ENCODE measurements around the gene CD1C.

The CD1C gene

GRCh38 chr1:158290321-158290844, 660 bp downstream of the CD1C start:
- ATAC-seq (no peak), DNase-seq (ENCODE audit: low spot score in 2 of 2) (no peak)
- peaks cover 12% of the 10 kb centered on the region for H3K4me1 Mint-ChIP-seq
- H3K4me3 Mint-ChIP-seq: no peak overlapping the region
- no peaks in the 10 kb centered on the region for H3K36me3 Mint-ChIP-seq
- H3K27ac Mint-ChIP-seq: no peak overlapping the region
- no peaks in the 10 kb centered on the region for H3K9me3 Mint-ChIP-seq

- ATAC-seq: no peak
- Mint-ChIP-seq H3K36me3 (no peaks in the 10 kb centered on the region), H3K27ac (no peak overlapping the region), H3K4me3 (no peak overlapping the region), H3K4me1 (no peaks in the 10 kb centered on the region), H3K9me3 (peaks cover 10% of the 10 kb centered on the region)
- DNase-seq (ENCODE audit: low spot score in 2 of 2): no peak
These were observed 6.1 kb downstream of the CD1C start for GRCh38 chr1:158295791-158296190.

- Mint-ChIP-seq H3K27ac (no peak overlapping the region), H3K4me3 (no peak overlapping the region), H3K4me1 (no peaks in the 10 kb centered on the region), H3K9me3 (peaks cover 10% of the 10 kb centered on the region), H3K36me3 (no peaks in the 10 kb centered on the region)
- no peak for ATAC-seq
- DNase-seq (ENCODE audit: low spot score in 2 of 2): no peak
These were observed 20.9 kb downstream of the CD1C start for GRCh38 chr1:158310623-158311022.

GRCh38 chr1:158311066-158311465, 21.3 kb downstream of the CD1C start:
- no peaks in the 10 kb centered on the region for H3K4me1 Mint-ChIP-seq

DNA sequence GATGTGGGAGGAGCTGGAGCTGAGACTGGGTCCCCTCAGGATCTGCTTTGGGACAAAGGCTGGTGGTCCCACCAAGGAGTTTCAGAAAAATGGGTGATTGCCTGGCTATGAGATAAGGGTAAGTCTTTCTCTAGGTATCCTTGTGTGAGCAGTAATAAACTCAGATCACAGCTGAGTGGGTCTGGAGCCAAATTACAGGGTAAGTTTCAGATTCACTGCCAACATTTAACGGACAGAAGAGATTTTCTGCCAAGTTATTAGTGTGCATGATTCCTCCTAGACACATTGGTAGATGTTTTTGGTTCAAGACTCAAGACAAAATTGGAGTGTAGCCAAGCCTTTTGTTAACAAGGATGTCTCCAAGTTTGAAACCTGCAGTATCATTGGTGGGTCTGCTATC, 34.1 kb downstream of the CD1C start:
- Mint-ChIP-seq H3K36me3 (peaks cover 5% of the 10 kb centered on the region), H3K27ac (no peak overlapping the region), H3K9me3 (peaks cover 3% of the 10 kb centered on the region), H3K4me3 (no peak overlapping the region), H3K4me1 (no peaks in the 10 kb centered on the region)
- DNase-seq (ENCODE audit: low spot score in 2 of 2) (no peak), ATAC-seq (no peak)

More at GRCh38 chr1:158311066-158311465, 21.3 kb downstream of the CD1C start:
- H3K27ac Mint-ChIP-seq: no peak overlapping the region
- H3K36me3 Mint-ChIP-seq: no peaks in the 10 kb centered on the region
- H3K4me3 Mint-ChIP-seq: no peak overlapping the region
- H3K9me3 Mint-ChIP-seq: peaks cover 10% of the 10 kb centered on the region
- DNase-seq (ENCODE audit: low spot score in 2 of 2) (no peak), ATAC-seq (no peak)

DNA sequence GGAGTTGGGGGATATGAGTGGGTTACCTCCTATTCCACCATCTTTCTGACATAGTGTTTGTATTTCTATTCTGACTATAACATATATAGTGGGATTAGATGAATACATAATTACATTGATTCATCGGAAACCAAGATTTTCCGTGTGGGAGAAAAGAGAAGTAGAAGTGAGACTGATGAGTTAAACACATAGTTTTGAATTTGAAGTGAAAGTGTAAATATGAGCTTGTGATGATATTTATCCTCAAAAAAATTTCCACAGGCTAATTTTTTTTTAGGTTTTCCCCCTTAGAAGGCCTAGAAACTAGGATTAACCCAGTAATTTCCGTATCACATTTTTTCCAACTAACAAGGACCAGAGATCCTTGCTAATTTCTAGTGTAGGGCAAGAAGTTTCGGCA, 34.7 kb downstream of the CD1C start:
- H3K36me3 Mint-ChIP-seq: peaks cover 5% of the 10 kb centered on the region
- ATAC-seq: no peak
- no peak for DNase-seq (ENCODE audit: low spot score in 2 of 2)
- no peaks in the 10 kb centered on the region for H3K4me1 Mint-ChIP-seq
- H3K4me3 Mint-ChIP-seq: no peak overlapping the region
- H3K27ac Mint-ChIP-seq: no peak overlapping the region
- peaks cover 3% of the 10 kb centered on the region for H3K9me3 Mint-ChIP-seq

DNA sequence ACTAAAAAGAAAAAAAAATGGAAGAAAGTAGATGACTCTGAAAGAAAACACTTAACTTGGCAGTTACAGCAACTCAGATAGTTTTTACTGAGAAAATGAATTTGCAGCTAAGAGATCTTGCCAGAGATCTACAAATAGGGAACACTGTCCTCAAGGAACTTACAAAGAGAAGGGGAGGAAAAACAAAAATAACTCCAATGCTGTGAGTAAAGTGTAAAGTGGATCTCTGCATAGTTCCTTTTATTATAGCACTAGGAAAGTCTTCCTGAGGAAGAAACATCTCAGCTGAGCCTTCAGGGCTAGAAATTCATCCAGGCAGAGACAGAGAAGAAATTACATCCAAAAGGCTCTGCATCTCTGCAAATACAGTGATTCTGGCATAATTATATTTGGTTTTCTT, 37.8 kb downstream of the CD1C start:
- Mint-ChIP-seq H3K36me3 (no peaks in the 10 kb centered on the region), H3K4me1 (no peaks in the 10 kb centered on the region), H3K27ac (no peak overlapping the region), H3K4me3 (no peak overlapping the region), H3K9me3 (peaks cover 3% of the 10 kb centered on the region)
- no peak for ATAC-seq
- no peak for DNase-seq (ENCODE audit: low spot score in 2 of 2)

- Mint-ChIP-seq H3K4me3 (no peak overlapping the region), H3K4me1 (peaks cover 4% of the 10 kb centered on the region), H3K36me3 (no peaks in the 10 kb centered on the region), H3K27ac (no peak overlapping the region), H3K9me3 (no peaks in the 10 kb centered on the region)
- ATAC-seq (no peak), DNase-seq (ENCODE audit: low spot score in 2 of 2) (no peak)
These were observed 38.7 kb downstream of the CD1C start for GRCh38 chr1:158328426-158328825.

DNA sequence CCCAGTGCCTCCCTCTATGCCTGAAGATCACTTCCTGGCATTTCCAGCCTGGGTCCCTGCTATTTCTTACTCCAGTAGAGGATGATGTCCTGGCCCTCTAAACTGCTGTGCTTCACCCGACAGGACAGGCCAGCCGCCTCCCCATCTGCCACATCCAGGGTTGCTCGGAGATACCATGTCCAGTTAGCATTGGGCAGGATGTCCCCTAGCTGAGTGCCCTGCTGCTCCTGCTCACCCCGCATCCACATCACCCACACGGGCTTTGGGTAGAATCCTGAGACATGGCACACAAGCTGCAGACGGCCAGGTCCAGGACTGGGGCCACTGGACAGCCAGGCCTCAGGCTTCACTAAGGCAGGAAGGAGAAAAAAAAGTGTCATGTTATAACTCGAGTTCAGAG, 39.6 kb downstream of the CD1C start:
- DNase-seq (ENCODE audit: low spot score in 2 of 2) (no peak), ATAC-seq (no peak)
- Mint-ChIP-seq H3K4me3 (no peak overlapping the region), H3K9me3 (no peaks in the 10 kb centered on the region), H3K4me1 (peaks cover 7% of the 10 kb centered on the region), H3K27ac (no peak overlapping the region), H3K36me3 (no peaks in the 10 kb centered on the region)

DNA sequence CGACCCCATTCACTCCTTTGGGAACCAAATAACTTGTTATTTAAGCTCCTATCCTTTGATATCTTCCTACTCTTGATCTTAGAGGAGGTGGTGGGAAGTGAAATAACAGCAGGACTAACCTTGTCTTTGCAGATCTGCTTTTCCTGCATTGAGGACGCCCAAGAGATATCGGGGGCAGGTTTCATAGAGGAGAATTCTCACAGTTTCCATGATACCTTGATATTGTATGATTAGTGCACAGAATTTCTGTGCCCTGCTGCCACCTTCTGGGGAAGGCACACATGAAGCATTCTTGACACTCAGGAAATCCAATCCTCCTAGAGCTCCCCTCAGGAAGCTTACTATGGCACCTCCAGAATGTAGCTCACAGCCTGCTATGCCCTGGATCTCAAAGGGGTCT, 40.0 kb downstream of the CD1C start:
- ATAC-seq (no peak), DNase-seq (ENCODE audit: low spot score in 2 of 2) (no peak)
- no peaks in the 10 kb centered on the region for H3K36me3 Mint-ChIP-seq
- no peak overlapping the region for H3K27ac Mint-ChIP-seq
- no peaks in the 10 kb centered on the region for H3K9me3 Mint-ChIP-seq
- no peak overlapping the region for H3K4me3 Mint-ChIP-seq
- H3K4me1 Mint-ChIP-seq: peaks cover 7% of the 10 kb centered on the region

DNA sequence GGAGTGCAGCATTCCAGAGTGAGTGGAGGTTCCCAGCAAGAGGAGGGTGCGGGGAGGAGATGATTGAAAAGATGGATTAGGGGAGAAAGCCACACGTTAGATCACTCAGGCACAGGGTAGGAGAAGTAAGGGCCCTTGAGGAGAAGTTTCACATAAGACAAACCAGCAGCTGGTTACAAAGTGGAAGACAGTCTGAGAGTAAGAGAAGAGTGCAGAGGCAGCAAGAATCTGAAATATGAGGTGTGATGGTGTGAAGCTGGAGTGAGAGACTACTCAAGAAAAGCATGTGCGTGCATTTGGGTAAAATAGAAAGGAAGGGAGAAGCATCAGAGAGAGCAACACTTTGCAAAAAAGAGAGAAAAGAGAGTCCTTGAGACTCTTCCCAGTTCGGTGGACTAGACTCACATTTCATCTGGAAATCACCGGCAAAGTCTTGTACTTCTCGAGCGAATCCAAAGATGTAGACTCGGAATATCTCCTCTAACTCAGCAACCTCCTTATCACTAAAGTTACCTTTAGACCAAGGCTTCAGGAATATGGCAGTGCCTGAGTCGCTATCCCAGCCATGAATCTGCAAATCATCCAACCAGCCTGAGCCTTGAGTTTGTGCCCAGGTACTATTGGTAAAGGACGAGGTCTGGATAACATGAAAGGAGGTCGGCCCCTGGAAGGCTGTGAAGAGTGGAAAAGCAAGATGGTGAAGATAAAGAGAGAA, 40.8 kb downstream of the CD1C start:
- no peak overlapping the region for H3K4me3 Mint-ChIP-seq
- ATAC-seq (no peak), DNase-seq (ENCODE audit: low spot score in 2 of 2) (no peak)
- H3K4me1 Mint-ChIP-seq: peaks cover 7% of the 10 kb centered on the region
- no peaks in the 10 kb centered on the region for H3K9me3 Mint-ChIP-seq
- H3K27ac Mint-ChIP-seq: no peak overlapping the region
- no peaks in the 10 kb centered on the region for H3K36me3 Mint-ChIP-seq

DNA sequence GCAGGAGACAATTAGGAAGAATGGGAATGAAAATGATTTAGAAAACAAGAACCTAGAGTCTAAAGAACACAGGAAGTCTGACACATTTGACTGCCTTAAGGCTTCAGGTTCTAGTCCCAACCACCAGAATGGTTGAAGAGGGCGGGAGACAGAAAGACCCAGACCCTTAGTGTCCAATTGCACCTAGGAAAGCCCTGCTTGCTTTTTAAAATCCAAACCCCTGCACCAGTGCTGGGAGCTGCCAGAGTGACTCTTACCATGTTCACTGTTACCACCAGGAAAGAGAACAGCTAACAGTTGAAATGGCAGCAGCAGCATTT, 41.3 kb downstream of the CD1C start:
- no peak overlapping the region for H3K4me3 Mint-ChIP-seq
- DNase-seq (ENCODE audit: low spot score in 2 of 2): no peak
- no peaks in the 10 kb centered on the region for H3K9me3 Mint-ChIP-seq
- H3K27ac Mint-ChIP-seq: no peak overlapping the region
- peaks cover 7% of the 10 kb centered on the region for H3K4me1 Mint-ChIP-seq
- no peak for ATAC-seq
- H3K36me3 Mint-ChIP-seq: no peaks in the 10 kb centered on the region

GRCh38 chr1:158331481-158332150, 41.9 kb downstream of the CD1C start, which contains the start of gene CD1B:
TSS of gene CD1B (minus strand) at chr1:158331531. CDS start at chr1:158331423, 108 bp downstream.
- Mint-ChIP-seq H3K36me3 (no peaks in the 10 kb centered on the region), H3K4me3 (no peak within 1 kb of the TSS), H3K4me1 (peaks cover 7% of the 10 kb centered on the region), H3K9me3 (no peaks in the 10 kb centered on the region), H3K27ac (no peak within 1 kb of the TSS)
- DNase-seq (ENCODE audit: low spot score in 2 of 2) (no peak), ATAC-seq (no peak)

DNA sequence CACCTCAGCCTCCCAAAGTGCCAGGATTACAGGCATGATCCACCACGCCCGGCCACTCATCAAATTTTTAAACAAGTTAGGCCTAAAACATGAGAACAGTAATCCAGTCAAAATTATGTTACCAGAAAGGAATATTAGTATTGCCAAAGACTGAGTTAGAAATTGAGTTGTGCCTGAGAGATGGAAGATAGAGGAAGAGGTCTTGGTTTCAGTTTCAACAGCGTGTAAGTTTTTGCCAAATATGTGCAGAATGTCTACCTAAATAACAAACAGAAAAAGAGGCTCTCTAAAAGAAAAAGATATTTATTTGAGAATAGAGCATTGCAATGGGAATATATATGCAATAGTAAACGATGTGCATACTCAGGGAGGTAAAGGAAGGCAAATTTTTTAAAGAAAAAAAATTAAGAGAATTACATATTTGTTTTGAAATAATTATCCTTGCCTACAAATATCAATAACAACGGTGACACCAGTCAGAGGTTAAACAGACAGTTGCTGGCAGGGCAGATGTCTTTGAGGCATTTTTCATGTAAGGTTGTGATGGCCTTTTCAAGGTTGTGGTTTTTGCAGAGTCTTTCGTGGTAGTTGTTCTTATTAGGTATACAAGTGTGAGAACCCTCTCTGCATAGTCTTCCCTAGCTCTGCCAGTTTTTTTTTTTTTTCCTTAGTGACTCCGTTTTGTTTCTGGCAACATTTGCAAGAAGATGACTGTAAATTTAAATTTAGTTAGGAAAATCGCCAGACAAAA, 43.9 kb downstream of the CD1C start:
- no peak overlapping the region for H3K27ac Mint-ChIP-seq

GRCh38 chr1:158334526-158335212, 44.9 kb downstream of the CD1C start:
- Mint-ChIP-seq H3K9me3 (peaks cover 6% of the 10 kb centered on the region), H3K27ac (no peak overlapping the region), H3K4me3 (no peak overlapping the region), H3K4me1 (peaks cover 7% of the 10 kb centered on the region), H3K36me3 (no peaks in the 10 kb centered on the region)
- DNase-seq (ENCODE audit: low spot score in 2 of 2) (no peak), ATAC-seq (no peak)

More for the DNA sequence above, 43.9 kb downstream of the CD1C start:
- DNase-seq (ENCODE audit: low spot score in 2 of 2): no peak
- Mint-ChIP-seq H3K9me3 (peaks cover 2% of the 10 kb centered on the region), H3K4me3 (no peak overlapping the region), H3K4me1 (peaks cover 7% of the 10 kb centered on the region), H3K36me3 (no peaks in the 10 kb centered on the region)
- ATAC-seq: no peak

Data from stimulated activated effector memory CD8-positive, alpha-beta T cell treated with anti-CD3 and anti-CD28 coated beads, Interleukin-12 subunit alpha, Interleukin-12 subunit beta, amount 100 ng/mL, for 72 hours (primary cell).